GM12874 (cell line): ENCODE data around the gene HOXD13.

Source experiments
- TF ChIP-seq, protein P1 (sequence below): IDR thresholded peaks from 2 replicates; pipeline ENCODE4 v1.5.1; 2011; ENCODE audit warnings: low read depth, mild to moderate bottlenecking, control low read depth, low read length, moderate library complexity; ENCODE audit not compliant: insufficient read depth

Gene HOXD13

DNA sequence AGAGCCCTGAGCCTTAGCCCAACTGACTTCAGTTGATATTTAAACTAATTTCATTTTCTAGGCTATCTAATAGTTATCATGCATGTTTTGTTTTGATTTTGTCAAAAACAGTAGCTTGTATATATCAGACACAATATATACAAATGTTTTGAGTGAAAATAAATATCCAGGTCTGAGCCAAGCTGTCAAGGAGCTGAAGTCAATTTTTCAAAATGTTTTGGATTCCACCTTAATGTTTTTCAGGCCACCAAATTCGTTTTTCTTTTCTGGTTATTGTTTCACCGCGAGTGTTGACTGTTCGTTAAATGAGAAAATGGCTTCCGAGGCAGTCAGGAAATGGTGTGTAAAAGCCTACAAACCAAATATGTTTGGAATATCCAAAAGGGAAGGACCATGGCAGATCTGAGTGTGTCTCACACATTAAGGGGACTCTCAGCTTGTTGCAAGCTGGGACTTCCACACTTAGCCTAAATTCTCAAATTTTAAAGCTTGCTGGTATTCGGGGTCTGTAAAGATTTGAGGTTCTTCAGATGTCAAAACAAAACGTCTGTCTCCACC, 9.9 kb downstream of the HOXD13 start:
- TF ChIP-seq, protein P1, sequence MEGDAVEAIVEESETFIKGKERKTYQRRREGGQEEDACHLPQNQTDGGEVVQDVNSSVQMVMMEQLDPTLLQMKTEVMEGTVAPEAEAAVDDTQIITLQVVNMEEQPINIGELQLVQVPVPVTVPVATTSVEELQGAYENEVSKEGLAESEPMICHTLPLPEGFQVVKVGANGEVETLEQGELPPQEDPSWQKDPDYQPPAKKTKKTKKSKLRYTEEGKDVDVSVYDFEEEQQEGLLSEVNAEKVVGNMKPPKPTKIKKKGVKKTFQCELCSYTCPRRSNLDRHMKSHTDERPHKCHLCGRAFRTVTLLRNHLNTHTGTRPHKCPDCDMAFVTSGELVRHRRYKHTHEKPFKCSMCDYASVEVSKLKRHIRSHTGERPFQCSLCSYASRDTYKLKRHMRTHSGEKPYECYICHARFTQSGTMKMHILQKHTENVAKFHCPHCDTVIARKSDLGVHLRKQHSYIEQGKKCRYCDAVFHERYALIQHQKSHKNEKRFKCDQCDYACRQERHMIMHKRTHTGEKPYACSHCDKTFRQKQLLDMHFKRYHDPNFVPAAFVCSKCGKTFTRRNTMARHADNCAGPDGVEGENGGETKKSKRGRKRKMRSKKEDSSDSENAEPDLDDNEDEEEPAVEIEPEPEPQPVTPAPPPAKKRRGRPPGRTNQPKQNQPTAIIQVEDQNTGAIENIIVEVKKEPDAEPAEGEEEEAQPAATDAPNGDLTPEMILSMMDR, result no peak

DNA sequence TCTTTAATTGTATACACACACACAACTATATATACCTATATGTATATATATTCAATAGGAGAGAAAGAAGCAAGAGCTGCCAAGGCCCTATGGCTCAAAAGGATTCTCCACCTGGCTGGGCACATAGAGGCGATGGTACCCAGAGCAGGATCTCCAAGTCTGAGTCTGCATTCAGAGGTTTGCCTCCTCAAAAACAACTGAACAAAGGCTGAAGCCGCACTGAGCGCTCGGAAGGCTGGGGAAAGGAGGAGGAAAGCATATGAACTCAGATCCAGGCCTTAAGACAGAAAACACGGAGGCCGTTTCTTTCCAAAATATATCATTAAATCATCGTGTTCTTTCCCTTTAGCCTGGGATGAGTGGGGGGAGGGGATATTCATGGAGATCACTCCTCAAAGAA, 10.7 kb downstream of the HOXD13 start:
- TF ChIP-seq, protein P1, result no peak

DNA sequence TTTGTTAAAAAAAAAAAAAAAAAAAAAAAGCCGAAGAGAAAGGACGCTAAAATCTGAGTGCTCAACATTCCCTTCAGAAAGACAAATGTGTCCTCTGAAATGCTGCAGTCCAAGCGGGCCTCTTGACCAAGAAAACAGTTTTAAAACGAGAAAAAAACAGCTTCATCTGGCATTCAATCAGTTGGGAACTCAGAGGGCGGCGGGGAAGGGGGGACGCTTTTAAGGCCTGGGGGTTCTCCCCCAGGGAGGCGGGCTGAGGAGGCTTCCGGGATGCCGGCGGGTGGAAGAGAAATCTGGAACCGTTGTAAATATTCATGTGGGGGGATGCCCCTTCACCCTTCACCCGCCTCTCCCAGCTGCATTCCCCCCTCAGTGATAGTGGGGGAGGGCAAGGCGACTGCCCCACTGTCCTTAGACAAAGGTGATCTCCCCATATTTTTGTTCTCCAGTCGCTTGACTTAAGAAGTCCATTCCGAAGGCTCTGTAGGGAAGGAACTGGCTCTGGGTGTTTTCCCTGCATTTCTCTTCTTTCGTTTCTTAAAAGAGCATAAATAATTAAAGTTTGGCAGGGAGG, 11.3 kb downstream of the HOXD13 start:
- TF ChIP-seq, protein P1, result no peak

DNA sequence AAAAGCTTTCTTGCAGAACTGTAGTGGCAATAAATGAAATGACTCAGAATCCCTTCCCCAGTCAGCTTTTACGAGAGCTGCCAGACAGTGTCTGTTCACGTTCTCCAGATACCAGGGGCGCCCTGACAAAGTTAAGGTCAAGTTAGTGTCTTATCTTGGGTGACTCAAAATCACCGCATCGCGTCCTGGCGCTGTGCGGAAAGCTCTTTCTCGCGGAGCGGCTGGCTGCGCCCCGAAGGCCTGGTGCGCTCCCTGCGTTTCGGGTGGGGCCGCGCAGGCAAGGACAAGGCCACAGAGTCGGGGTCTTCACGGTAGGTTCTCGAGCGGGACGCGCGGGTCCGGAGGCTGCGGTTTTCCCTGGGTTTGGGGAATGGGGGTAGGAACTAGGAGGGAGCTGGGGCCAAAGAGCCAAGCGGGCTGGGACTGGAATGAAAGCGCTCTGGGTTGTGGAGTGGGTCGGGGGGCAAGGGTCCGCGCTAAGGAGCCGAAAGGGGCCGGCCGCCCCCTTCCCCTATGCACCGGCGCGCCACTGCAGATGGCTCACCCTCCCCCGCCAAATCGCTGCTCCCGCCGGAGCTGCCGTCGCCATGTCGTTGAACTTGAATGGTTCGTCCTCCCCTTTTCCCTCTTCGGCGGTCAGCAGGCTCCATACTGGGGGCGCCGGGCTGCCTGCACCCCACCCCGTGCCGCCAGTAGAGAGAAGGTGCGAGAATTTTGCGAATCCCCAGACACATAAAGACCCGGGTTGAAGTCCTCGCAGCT, 12.0 kb downstream of the HOXD13 start:
- TF ChIP-seq, protein P1, result no peak

DNA sequence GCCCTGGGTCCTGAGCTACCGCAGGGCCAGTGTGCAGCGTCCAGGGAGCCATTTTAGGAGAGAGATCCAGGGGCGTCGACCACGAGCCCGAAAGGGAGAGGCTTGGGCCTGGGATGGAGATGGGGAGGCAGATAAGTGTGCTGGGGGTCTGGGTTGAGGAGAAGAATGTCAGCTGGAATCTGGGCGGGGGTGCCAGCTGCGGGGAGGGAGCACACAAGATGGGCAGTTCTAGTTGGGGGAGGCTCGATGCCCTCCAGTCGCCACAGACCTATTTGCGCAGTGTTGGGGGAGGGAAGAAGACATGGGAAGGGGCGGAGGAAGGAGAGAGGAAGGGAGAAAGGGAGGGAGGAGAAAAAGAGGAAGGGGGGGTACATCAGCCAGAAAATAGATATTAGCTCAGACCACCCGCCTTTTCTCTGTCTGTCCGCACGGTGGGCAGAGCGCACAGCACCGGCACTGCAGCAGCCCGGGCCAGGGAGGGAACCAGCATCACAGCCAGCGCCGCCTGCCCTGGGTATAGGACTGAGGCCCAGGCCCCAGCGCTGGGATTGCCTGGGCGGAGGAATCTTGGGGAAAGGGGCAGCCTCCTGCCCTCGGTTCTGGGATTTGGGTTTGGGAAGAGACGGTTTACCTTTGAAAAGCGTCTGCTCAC, 12.7 kb downstream of the HOXD13 start:
- TF ChIP-seq, protein P1, result no peak

DNA sequence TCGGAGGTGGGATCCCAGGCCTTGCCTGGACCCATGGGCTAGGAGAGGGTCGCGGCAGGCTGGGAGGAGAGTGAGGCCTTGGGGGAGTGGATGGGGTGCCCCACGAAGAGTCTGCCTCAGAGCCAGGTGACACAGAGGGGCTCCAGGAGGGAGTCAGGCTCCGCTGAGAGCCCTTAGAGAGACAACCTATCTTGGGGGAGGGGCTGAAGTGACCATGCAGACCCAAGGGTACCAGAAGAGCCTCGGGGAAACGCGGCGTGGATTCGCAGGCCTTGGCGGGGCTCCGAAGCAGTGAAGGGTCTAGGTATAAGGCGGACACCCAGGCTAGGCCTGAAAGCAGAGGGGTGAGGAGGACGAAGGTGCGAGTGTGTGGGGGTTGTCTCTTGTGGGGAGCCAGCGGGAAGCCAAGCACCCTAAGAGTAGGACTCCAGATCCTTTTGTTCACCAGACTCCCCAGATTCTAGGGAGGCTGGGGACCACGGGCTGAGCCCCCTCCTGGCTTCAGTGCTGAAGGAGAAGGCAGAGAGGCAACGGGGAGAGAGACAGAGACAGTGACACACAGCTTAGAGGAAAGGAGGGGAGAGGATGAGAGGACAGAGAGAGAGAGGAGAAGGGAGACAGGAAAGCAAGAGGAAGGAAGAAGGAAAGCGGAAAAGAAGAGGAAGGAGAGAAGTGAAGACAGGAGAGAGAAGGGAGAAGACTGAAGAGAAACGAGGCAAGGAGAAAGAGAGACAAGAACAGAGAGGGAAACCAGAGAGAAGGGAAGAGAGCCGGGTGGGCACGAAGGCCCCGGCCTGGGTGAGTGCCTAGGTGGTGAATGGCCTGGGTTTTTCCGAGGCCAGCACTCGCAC, 13.4 kb downstream of the HOXD13 start:
- TF ChIP-seq, protein P1, result no peak
